ENCODE results near the gene CNNM3.

DNA sequence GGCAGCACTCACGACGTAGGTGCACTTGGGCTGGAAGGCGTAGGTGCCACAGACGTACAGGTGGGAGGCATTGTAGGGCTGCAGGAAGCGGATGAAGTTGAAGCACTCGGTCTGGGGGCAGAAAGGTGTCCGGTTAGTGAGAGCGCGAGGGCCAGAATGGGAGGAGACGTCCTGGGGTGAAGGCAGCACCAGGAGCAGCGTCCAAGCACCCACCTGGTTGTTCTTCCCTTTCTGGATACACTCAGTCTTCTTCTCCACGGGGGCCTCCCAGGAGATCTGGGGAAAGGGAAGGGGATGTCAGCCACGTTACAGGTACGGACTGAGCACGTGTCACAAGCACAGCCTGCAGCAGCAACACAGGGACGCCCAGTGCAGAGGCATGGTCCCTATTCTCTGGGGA, 49.6 kb downstream of the CNNM3 start:
- no peak for TF ChIP-seq POLR2A (IDR thresholded peaks at IDR 0.05)
- TF ChIP-seq CTCF (IDR thresholded peaks at IDR 0.05), result no peak
